ENCODE data around the gene ENOX1.

GRCh38 chr13:43757266-43757665 is 29.5 kb downstream of the ENOX1 start:
- TF ChIP-seq CTCF (IDR thresholded peaks at IDR 0.05), result no peak
- no peak for TF ChIP-seq POLR2A (IDR thresholded peaks at IDR 0.05)

Measured in testis (tissue), 2 donors.